Brain microvascular endothelial cell (primary cell): ENCODE results near the gene MACROD2.

Experiments
- DNase-seq: peaks from one replicate; pipeline ENCODE4 v3.0.0-alpha.2; 2020
- H3K27ac ChIP-seq: fragments of 250-450 bp; sonication (Bioruptor Pico); 2 replicates; pipeline ENCODE4 v1.5.1; 2020; ENCODE audit warnings: mild to moderate bottlenecking, moderate library complexity
- H3K27me3 ChIP-seq: fragments of 250-450 bp; sonication (Bioruptor Pico); replicated peaks from 2 replicates; pipeline ENCODE4 v1.5.1; 2020; ENCODE audit warnings: mild to moderate bottlenecking
- H3K36me3 ChIP-seq: fragments of 250-450 bp; sonication (Bioruptor Pico); replicated peaks from 2 replicates; pipeline ENCODE4 v1.5.1; 2020; ENCODE audit warnings: mild to moderate bottlenecking
- H3K4me3 ChIP-seq: 2 replicates; pipeline ENCODE4 v1.5.1; 2011; ENCODE audit warnings: low read depth, mild to moderate bottlenecking, control low read depth, low read length, moderate library complexity
- CTCF ChIP-seq: IDR thresholded peaks from 2 replicates; pipeline ENCODE4 v1.5.1; 2011; ENCODE audit warnings: low read depth, mild to moderate bottlenecking, moderate library complexity, low read length, control low read depth, inconsistent platforms; ENCODE audit errors: missing control alignments
- in situ Hi-C: cut with HindIII; loops from 2 replicates; pipeline ENCODE4 v1.10.0; 2017; ENCODE audit warnings: low sequenced_read_pairs, low pct_ligation_motif_present

MACROD2 gene

GRCh38 chr20:14715400-14715799 is 720.1 kb downstream of the MACROD2 start:
- TF ChIP-seq CTCF, result no peak
- Histone ChIP-seq H3K36me3 (no peaks in the 10 kb centered on the region), H3K27me3 (no peaks in the 10 kb centered on the region), H3K4me3 (no peak overlapping the region), H3K27ac (no peak overlapping the region)
- in situ Hi-C loops, result no loop called here
- no peak for DNase-seq

GRCh38 chr20:14716351-14716801 is 721.1 kb downstream of the MACROD2 start:
- Histone ChIP-seq H3K4me3 (no peak overlapping the region), H3K27ac (no peak overlapping the region), H3K27me3 (no peaks in the 10 kb centered on the region), H3K36me3 (no peaks in the 10 kb centered on the region)
- no peak for TF ChIP-seq CTCF
- in situ Hi-C loops, result no loop called here
- DNase-seq, result no peak

DNA sequence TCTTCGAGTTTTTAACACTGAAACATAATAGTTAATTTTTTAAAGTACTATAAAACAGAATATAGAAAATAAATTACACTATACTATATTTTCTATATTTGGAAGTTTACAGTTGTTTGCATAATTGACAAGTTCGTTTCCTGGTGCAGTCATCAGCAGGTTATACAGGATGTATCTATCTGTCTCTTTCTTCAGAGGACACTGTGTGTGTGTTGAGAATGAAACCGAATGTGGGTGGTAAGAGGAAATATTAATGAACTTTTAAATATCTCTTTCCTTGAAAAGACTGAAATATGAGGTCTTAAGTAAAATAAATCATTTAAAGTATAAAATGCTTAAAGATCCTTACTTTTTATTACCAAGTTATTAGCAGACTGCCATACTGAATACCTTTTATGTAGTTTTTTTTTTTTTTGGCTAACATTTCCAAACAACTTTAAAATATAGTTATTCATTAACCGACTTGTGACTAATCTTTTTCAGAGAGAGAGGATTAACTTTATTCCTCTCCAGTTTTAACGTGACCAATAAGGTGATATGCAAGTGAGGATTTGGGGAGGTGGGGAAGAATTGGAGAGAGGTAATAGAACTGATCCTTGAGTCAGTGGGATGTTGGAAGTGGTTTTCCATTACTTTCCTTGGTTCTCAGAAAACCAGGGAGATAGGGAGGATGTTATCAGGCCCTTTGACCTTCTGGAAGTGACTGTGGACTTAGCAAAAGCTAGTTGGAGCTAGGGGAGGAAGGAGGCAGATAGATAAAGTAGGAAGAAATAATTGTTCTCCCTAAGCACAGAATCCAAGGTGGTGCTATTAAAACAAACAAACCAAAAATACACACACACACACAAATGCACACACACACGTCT is 722.1 kb downstream of the MACROD2 start:
- Histone ChIP-seq H3K4me3 (no peak overlapping the region), H3K27ac (no peak overlapping the region), H3K27me3 (no peaks in the 10 kb centered on the region), H3K36me3 (no peaks in the 10 kb centered on the region)
- no peak for DNase-seq
- in situ Hi-C loops, result no loop called here
- TF ChIP-seq CTCF, result no peak

DNA sequence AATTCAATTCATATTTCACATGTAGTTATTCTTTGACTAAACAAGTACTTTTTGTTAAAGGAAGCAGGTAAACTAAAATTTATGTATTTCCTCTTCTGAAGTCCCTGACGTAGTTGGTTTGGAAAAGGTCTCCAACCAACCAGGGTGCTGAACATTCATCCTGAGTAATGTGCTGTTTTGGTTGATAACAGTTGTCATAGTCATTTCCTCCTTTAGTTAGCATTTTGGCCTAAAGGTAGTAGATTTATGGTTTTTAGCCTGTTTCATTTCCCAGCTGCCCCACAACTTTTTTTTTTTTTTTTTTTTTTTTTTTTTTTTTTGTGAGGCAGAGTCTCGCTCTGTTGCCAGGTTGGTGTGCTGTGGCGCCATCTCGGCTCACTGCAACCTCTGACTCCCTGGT is 724.9 kb downstream of the MACROD2 start:
- no peak for TF ChIP-seq CTCF
- DNase-seq, result no peak
- in situ Hi-C loops, result no loop called here

GRCh38 chr20:14721926-14722452 is 726.7 kb downstream of the MACROD2 start:
- in situ Hi-C loops, result no loop called here
- H3K36me3 ChIP-seq, result no peaks in the 10 kb centered on the region
- no peak for DNase-seq
- H3K4me3 ChIP-seq, result no peak overlapping the region
- TF ChIP-seq CTCF, result no peak
- no peaks in the 10 kb centered on the region for H3K27me3 ChIP-seq
- H3K27ac ChIP-seq, result no peak overlapping the region

More for the DNA sequence above, 724.9 kb downstream of the MACROD2 start:
- no peaks in the 10 kb centered on the region for H3K27me3 ChIP-seq
- H3K27ac ChIP-seq, result no peak overlapping the region
- no peak overlapping the region for H3K4me3 ChIP-seq
- H3K36me3 ChIP-seq, result no peaks in the 10 kb centered on the region
